Panc1 (cell line): Measurements from ENCODE around the gene AKT3. TPM values are rescaled to one million over a fixed set of nuclear protein-coding genes. Genes with fewer than 3 reads are reported as not detected.

Experiments used
- ATAC-seq: fragments of 200-7000 bp; cut with Tn5 transposase; 2 replicates; pipeline ENCODE4 v1.9.1; 2020; ENCODE audit warnings: mild to moderate bottlenecking, moderate library complexity
- BruUV-seq: library from RNA; stranded (reverse); fragments of 400-500 nt; replicated peaks from 2 replicates; lab custom pipeline; 2021; lab: Mats Ljungman, UMichigan
- CTCF ChIA-PET: fragments of 300-600 bp; sonication (Branson Sonifier 250); formaldehyde crosslinking; loops from one replicate; lab custom pipeline; 2022; ENCODE audit warnings: antibody characterized with exemption; lab: Charles Lee
- POLR2A ChIA-PET: fragments of 300-600 bp; sonication (Branson Sonifier 250); formaldehyde crosslinking; loops from one replicate; lab custom pipeline; 2022; ENCODE audit warnings: antibody characterized with exemption; lab: Charles Lee
- DNase-seq: peaks from one replicate; pipeline ENCODE4 v3.0.0-alpha.2; 2010; ENCODE audit warnings: low read depth, low spot score
- H3K27ac ChIP-seq: 2 replicates; pipeline ENCODE4 v1.5.1; 2011; ENCODE audit warnings: mild to moderate bottlenecking, low read length, inconsistent platforms
- H3K27me3 ChIP-seq: fragments of 200-500 bp; sonication (Bioruptor generic); 2 replicates; pipeline ENCODE4 v1.6.0; 2014; ENCODE audit warnings: low read length, inconsistent platforms; ENCODE audit not compliant: control insufficient read depth, insufficient read depth
- H3K36me3 ChIP-seq: fragments of 200-500 bp; sonication (Bioruptor generic); 2 replicates; pipeline ENCODE4 v1.5.1; 2014; ENCODE audit warnings: inconsistent platforms, mild to moderate bottlenecking, low read length, moderate library complexity; ENCODE audit not compliant: control insufficient read depth, insufficient read depth
- H3K4me1 ChIP-seq: 2 replicates; pipeline ENCODE4 v1.5.1; 2011; ENCODE audit warnings: inconsistent platforms, mild to moderate bottlenecking, low read length, moderate library complexity; ENCODE audit not compliant: control insufficient read depth, insufficient read depth
- H3K4me3 ChIP-seq, 2 experiments: 2 replicates each; pipeline ENCODE4 v1.5.1; 2011 to 2012; ENCODE audit warnings: low read depth in 2 of 2, low read length in 2 of 2, mild to moderate bottlenecking in 2 of 2, inconsistent platforms in 1 of 2, moderate library complexity in 1 of 2
- H3K9me3 ChIP-seq: fragments of 200-500 bp; sonication (Bioruptor generic); 2 replicates; pipeline ENCODE4 v1.5.1; 2014; ENCODE audit warnings: low read depth, mild to moderate bottlenecking, inconsistent platforms, low read length, moderate library complexity; ENCODE audit not compliant: control insufficient read depth, insufficient read depth
- POLR2AphosphoS5 ChIP-seq: IDR thresholded peaks from 2 replicates; pipeline ENCODE4 v1.6.1; 2012; ENCODE audit warnings: mild to moderate bottlenecking, low read depth, low read length, moderate library complexity
- SIN3A ChIP-seq: IDR thresholded peaks from 2 replicates; pipeline ENCODE4 v1.6.1; 2012; ENCODE audit warnings: low read depth, mild to moderate bottlenecking, low read length, moderate library complexity, borderline replicate concordance; ENCODE audit not compliant: insufficient read depth
- TCF7L2 ChIP-seq: IDR thresholded peaks from 2 replicates; pipeline ENCODE4 v1.6.1; 2011; ENCODE audit warnings: mild to moderate bottlenecking, low read depth, low read length, inconsistent platforms
- in situ Hi-C: cut with HindIII; loops from 2 replicates; pipeline ENCODE4 v1.10.0; 2016; ENCODE audit warnings: low sequenced_read_pairs, low pct_unique_long_range_greater_than_20kb
- intact Hi-C: fragments of 100-400 bp; cut with micrococcal nuclease; formaldehyde crosslinking; loops from one replicate; pipeline ENCODE4 v1.10.0; 2022; ENCODE audit not compliant: unreplicated experiment
- total RNA-seq: library from RNA; stranded (reverse); gene quantifications from one replicate; pipeline ENCODE4 v1.2.1, GENCODE V29; 2021; ENCODE audit not compliant: unreplicated experiment
- TF ChIP-seq, protein P1 (sequence below), 2 experiments: IDR thresholded peaks; 2 replicates each; pipeline ENCODE4 v1.6.1; 2011 to 2012; ENCODE audit warnings: low read depth in 2 of 2, control low read depth in 1 of 2, low read length in 1 of 2, mild to moderate bottlenecking in 1 of 2, moderate library complexity in 1 of 2; ENCODE audit not compliant: insufficient read depth in 1 of 2
- TF ChIP-seq, protein P2 (sequence below): fragments of 450-650 bp; IDR thresholded peaks from 2 replicates; pipeline ENCODE4 v1.5.1; 2017; ENCODE audit warnings: mild to moderate bottlenecking

The AKT3 gene
- total RNA-seq, 1 experiment from 2014 or later = 11.0 TPM

DNA sequence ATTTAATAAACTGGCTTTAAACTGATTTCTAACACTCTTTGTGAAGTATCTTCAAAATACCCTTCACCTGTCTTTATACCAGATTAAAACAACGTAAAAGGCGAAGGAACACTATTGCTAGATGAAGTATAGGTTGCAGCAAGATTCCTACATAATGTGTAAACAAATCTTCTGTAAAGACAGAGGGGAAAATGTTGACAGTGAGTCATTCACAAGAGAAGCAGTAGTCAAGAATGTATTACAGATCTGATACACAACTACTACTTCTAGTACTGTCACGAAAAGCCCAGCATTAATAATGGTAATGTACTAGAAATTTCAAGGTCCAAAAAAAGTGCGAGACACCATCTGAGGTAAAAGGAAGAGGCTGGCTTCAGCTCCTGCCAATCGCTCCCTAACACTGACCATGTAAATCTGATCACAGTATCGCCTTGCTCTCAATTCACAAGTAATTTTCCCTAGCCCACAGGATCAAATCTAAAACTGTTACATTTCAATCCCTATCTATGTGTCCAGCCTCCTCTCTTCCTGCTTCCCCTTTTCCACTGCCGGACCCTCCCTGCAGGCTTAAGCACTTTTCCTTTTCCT is 290.4 kb downstream of the AKT3 start:
- Histone ChIP-seq H3K36me3 (no peaks in the 10 kb centered on the region; the same call in 1 of the 2 replicates), H3K27ac (no peak overlapping the region), H3K27me3 (no peaks in the 10 kb centered on the region), H3K4me1 (peaks cover 3% of the 10 kb centered on the region; the same call in 1 of the 2 replicates), H3K9me3 (no peaks in the 10 kb centered on the region), H3K4me3 (no peak overlapping the region)
- ATAC-seq (peak; percentile 77), DNase-seq (peak; percentile 25)
- BruUV-seq = no TSS peak
- ChIA-PET CTCF (no interaction called here), POLR2A (no interaction called here)
- intact Hi-C loops (no loop called here), in situ Hi-C loops (no loop called here)
- TF ChIP-seq POLR2AphosphoS5 (no peak), TCF7L2 (no peak), SIN3A (no peak)
- TF ChIP-seq, protein P1, sequence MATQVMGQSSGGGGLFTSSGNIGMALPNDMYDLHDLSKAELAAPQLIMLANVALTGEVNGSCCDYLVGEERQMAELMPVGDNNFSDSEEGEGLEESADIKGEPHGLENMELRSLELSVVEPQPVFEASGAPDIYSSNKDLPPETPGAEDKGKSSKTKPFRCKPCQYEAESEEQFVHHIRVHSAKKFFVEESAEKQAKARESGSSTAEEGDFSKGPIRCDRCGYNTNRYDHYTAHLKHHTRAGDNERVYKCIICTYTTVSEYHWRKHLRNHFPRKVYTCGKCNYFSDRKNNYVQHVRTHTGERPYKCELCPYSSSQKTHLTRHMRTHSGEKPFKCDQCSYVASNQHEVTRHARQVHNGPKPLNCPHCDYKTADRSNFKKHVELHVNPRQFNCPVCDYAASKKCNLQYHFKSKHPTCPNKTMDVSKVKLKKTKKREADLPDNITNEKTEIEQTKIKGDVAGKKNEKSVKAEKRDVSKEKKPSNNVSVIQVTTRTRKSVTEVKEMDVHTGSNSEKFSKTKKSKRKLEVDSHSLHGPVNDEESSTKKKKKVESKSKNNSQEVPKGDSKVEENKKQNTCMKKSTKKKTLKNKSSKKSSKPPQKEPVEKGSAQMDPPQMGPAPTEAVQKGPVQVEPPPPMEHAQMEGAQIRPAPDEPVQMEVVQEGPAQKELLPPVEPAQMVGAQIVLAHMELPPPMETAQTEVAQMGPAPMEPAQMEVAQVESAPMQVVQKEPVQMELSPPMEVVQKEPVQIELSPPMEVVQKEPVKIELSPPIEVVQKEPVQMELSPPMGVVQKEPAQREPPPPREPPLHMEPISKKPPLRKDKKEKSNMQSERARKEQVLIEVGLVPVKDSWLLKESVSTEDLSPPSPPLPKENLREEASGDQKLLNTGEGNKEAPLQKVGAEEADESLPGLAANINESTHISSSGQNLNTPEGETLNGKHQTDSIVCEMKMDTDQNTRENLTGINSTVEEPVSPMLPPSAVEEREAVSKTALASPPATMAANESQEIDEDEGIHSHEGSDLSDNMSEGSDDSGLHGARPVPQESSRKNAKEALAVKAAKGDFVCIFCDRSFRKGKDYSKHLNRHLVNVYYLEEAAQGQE (IDR thresholded peaks at IDR 0.05; ENCODE audit: insufficient read depth in 1 of 2, low read depth in 2 of 2, low read length in 1 of 2) = no peak
- TF ChIP-seq, protein P2, sequence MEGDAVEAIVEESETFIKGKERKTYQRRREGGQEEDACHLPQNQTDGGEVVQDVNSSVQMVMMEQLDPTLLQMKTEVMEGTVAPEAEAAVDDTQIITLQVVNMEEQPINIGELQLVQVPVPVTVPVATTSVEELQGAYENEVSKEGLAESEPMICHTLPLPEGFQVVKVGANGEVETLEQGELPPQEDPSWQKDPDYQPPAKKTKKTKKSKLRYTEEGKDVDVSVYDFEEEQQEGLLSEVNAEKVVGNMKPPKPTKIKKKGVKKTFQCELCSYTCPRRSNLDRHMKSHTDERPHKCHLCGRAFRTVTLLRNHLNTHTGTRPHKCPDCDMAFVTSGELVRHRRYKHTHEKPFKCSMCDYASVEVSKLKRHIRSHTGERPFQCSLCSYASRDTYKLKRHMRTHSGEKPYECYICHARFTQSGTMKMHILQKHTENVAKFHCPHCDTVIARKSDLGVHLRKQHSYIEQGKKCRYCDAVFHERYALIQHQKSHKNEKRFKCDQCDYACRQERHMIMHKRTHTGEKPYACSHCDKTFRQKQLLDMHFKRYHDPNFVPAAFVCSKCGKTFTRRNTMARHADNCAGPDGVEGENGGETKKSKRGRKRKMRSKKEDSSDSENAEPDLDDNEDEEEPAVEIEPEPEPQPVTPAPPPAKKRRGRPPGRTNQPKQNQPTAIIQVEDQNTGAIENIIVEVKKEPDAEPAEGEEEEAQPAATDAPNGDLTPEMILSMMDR = no peak

DNA sequence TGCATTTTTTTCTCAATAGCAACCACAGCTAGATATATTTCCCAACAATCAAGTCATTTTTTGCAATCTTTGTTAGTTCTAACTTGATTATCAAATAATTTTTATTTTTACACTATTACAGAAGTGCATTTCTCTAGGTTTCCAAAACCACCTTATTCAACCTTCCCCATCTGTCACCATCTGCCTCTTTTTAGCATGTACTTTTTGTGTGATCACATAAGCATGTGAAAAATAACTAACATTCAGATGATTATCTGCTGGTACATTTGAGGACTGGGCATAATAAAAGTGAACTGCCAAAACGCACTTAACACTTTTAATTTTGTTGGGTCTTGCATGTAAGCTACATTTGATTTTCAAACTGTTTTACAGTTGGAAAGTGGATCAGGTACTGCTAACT is 291.5 kb downstream of the AKT3 start:
- BruUV-seq = no TSS peak
- TF ChIP-seq SIN3A (no peak), POLR2AphosphoS5 (no peak), TCF7L2 (no peak)
- TF ChIP-seq, protein P1 (IDR thresholded peaks at IDR 0.05; ENCODE audit: insufficient read depth in 1 of 2, low read depth in 2 of 2, low read length in 1 of 2) = no peak
- TF ChIP-seq, protein P2 = no peak
- H3K36me3 ChIP-seq = no peaks in the 10 kb centered on the region; the same call in 1 of the 2 replicates
- no peak for DNase-seq
- no peak for ATAC-seq
- H3K27me3 ChIP-seq = no peaks in the 10 kb centered on the region
- intact Hi-C loops (no loop called here), in situ Hi-C loops (no loop called here)
- H3K4me3 ChIP-seq = no peak overlapping the region
- H3K27ac ChIP-seq = no peak overlapping the region
- no peaks in the 10 kb centered on the region for H3K9me3 ChIP-seq
- POLR2A ChIA-PET = interaction anchor here (0.8 kb wide), 1 partner anchor 273 kb away, joined by 3 read pairs; no protein-coding TSS in a partner anchor
- peaks cover 3% of the 10 kb centered on the region; the same call in 1 of the 2 replicates for H3K4me1 ChIP-seq
- CTCF ChIA-PET = no interaction called here
